NCI-H345 treated with DMSO at 0.1 percent for 48 hours (cell line): ENCODE measurements around the gene DGAT2.
"Not testable (repeated sequence)": the region's sequence is repeated elsewhere in the genome, so short reads cannot be mapped to it uniquely, and the experiment has no call there.

ENCODE experiments used
- DNase-seq: peaks from one replicate; lab custom pipeline; 2025; ENCODE audit not compliant: unreplicated experiment; lab: John Stamatoyannopoulos, UW

The DGAT2 gene

DNA sequence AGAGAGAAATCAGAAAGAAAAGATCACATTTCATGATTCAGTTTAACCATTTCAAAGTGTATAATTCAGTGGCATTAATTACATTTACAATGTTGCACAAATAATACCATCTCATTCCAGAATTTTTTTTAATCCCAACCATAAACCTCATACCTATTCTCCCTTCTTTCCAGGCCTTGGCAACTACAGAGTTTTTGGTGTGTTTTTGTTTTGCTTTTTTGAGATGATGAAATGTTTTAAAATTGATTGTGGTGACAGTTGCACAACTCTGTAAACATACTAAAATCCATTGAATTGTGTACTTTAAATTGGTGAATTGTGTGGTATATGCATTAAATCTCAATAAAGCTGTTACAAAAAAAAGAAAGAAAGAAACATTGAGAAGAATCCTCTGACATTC lies 13.6 kb upstream of the DGAT2 start:
- not testable (repeated sequence) for DNase-seq

DNA sequence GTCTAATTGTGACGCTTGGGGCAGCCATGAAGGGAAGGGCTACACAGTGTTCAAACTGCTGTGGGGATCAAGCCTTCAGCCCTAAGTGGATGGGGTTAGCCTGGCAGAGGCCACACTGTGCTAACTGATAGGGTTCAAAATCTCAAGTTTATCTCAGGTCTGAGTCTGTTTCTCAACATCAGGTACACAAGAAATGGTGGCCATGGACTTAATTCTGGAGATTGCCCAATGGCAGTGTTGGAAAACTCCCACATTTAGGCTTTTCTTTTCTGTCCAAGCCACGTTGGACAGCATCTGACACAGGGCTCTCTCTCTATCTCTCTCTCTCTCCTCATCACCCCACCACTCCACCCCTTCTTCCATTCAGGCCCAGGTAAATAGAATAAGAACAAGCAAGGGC lies 10.9 kb upstream of the DGAT2 start:
- DNase-seq, result no peak

DNA sequence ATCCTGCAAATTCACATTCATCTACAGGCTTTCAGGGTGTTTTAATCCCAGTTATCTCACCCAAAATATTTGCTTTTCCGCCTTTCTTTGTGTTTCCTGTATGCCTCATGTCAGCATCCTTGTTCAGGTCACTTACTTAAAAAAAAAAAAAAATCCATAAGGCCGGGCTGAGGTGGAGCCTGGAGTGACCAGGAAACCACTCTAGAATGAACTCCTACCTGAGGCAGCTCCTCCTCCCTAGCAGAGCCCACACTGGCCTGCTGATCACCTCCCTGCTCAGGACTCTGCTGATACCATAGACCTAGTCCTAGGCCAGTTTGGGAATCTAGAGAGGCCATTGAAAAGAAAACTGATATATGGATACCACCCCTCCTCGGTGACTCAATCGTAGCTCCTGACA lies 8.7 kb upstream of the DGAT2 start:
- no peak for DNase-seq

DNA sequence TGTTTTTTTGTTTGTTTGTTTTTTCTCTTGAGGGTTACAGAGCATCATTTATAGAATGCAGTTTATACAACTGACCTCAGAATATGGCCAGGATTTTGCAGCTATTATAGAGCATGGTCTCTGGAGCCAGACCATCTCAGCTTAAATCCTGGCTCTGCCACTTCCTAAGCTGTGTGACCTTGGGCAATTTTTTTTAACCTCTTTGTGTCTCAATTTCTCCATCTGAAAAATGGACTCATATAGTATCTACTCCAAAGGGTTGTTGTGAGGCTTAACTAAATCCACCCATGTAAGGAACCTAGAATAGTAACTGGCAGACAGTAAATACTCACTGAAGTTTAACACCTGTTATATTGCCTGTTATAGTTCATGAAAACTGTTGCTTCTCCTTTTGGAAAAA lies 8.3 kb upstream of the DGAT2 start:
- no peak for DNase-seq

DNA sequence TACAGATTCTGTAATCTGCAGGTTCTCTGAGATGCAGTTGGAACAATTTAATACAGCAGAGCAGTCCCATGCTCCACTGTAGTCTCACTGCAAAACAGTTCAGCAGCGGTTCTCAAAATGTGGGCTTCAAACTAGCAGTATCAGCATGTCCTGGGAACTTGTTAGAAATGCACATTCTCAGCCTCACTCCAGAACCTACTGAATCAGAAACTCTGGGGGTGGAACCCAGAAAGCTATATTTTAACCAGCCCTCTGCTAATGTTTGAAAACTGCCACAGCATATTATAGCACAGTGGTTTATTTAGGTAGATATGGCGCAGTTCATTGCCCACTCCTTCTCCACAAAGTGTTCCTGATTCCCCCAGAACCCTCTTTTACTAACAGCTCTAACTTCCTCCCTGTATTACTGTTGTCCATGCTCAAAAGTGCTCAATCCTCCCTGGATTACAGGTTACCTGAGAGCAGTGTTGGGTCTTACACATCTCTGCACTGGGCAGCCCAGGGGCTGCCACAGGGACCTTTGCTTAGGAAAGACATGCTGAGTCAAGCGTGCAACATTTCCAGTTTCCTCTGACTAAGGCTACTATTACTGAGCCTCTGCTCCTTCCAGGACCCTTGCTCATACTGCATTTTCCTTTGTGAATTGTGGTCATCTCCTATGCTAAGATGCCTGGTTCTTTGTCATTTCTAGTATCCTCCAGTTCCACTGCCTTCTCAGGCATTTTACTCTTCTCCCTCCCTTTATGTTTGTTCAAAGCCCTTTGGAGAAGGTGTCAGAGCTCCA lies 7.7 kb upstream of the DGAT2 start:
- DNase-seq, result no peak

DNA sequence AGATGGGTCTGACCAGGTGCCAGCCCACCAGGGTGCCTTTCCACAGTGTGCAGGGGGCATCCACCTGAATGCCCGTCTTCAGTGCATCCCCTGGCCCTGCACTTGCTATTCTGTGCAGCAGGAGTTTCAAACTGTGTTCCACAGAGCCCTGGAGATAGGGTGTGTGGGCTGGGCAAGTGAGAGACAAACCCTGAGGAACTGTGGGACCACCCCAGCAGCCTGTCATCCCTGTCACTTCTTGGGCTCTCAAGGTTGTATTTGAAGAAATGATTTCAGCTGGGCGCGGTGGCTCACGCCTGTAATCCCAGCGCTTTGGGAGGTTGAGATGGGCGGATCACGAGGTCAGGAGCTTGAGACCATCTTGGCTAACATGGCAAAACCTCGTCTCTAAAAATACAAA lies 6.4 kb upstream of the DGAT2 start:
- no peak for DNase-seq

DNA sequence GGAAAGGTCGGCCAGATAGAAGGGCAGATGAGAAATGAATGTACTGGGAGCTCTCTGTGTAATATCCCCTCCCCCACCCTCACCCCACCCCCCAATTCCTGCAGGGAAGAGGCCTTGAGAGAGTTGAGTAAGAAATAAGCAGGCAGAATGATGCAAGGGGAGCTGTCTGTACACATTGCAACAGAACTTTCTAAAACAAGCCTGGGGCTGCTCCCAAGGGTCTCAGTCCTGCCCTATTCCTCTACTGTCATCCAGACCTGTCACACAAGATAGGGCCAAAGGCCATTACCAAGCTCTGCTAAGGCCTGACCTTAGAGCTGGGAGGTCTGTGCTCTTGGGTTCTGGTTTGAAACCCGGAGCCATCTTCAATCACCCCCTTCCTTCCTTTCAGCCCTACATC lies 5.7 kb upstream of the DGAT2 start:
- DNase-seq, result no peak

DNA sequence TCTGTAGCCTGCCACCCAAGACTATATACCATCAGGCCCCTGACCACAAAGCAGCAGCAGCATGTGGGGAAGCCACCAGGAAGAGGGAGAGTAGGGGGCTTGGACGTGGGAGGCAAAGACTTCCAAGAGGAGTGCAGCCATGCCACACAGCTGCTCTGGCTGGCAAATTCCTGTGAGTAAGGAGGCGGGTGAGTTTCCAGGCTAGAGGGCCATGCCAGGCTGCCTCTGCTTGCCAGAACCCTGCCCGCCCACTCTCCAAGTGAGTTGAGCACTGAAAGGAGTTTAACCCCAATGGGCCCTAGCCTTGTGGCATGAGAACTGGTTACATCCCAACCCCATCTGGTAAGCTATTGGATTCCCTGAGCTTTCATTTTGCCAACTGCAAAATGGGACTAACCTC lies 4.7 kb upstream of the DGAT2 start:
- DNase-seq, result no peak

DNA sequence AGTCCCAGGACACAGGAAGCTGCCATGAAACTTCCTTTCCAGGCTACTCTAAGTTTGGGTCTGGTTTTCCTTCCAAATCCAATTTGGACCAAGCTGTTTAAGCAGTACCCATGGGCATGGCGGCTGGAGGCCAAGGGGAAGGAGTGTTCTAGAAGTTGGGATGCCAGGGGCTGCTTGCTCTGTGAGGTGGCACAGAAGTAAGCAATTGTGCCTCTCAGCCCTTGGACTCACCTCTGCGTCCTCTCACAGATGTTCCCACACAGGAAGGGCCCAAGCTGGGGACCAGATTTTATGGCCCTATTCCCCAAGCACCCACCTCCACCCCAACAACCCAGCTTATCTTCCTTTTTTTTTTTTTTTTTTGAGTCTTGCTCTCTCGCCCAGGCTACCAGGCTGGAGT lies 3.5 kb upstream of the DGAT2 start:
- no peak for DNase-seq

DNA sequence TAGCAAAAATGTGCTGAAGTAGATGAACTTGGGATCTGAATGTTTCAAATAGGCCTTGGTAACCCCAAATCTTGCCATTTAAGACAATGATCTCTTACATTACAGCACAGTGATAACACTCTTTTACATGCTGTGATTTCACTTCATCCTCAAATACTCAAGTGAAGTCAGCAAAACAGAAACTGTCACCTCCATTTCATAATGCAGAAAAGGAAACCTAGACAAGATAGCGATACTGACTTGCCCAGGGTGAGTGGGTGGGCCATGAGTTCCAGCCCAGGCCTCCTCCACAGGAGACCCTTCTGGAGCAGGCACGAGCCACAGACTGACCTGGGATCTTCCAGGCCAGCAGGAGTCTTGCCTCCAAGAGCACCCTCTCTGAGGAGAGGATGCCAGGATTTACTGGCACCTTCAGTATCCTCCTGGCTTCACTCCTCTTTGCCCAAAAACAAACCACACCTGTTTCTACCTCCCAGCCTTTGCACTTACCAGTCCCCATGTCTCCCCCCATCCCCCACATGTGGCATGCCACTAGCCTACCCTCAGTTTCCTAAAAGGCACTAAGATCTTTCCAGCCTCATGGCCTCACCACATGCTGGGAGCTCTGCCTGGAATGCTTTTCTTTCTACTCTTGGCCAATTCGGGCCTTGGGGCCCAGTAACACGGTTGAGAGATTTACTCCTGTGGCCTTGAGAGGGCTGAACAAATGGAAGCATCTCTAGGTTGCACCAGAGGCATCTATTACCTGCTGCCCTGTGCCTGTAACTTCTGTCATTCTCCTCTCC lies 1.9 kb upstream of the DGAT2 start:
- no peak for DNase-seq

DNA sequence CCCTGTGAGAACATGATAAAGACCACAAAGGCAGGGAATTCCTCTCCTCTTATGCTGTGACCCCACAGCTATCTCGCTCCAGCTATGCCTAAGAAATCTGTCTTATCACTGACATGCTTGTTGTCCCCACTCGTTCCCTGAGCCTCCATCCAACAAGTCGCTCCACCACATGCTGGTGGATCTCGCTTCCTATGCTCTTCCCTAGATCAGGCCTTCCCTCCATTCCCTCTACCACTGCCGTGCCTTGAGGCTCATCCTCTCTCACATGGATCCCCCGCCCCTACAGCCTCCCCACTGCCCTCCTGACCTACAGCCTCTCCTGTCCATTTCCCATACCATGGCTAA lies 1.4 kb upstream of the DGAT2 start:
- DNase-seq, result no peak

DNA sequence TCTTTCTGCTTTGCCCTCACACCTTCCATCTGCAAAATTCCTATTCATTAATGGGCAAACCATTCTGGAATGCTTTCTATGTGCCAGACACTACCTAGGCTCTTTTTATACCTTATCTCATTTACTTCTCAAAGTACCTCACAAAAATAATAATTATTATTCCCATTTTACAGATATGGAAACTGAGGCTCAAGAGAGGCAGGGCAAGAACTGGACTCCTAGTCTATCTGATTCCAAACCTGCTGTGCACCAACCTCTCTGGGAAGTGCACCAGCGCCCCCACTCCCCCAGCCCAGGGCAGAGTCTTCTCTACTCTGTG lies 826 bp upstream of the DGAT2 start:
- DNase-seq, result no peak

DNA sequence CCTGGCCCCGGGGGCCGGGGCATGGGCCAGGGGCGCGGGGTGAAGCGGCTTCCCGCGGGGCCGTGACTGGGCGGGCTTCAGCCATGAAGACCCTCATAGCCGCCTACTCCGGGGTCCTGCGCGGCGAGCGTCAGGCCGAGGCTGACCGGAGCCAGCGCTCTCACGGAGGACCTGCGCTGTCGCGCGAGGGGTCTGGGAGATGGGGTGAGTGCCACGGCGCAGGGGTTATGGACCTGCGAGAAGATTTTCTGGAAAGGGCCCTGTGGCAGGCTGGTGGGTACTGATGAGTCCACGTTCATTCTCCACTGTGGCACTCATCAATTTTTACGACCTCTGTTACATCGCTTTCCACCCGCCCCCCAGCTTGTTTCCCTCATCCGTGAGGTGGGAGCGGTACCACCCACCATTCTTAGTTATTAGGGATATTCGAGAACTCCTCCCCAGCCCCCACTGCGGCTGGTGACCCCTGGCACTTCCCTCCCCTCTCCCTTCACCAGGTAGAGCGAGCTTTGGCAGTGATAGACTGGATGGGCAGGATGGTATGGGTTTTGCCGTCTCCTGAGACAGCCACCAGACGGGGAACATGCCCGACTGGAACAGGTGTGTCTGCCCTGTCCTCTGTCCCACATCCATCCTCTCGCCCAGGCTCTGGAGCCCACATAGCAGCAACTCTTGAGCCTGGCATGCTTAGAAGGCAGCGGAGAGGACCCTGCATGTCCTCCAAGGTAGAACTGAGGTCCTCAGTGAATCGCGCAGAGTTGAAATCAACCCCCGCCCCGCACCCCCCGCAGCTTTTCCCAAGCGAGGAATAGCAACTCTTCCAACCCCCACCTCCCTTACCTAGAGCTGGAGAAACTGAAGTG lies 562 bp downstream of the DGAT2 start:
- no peak for DNase-seq

DNA sequence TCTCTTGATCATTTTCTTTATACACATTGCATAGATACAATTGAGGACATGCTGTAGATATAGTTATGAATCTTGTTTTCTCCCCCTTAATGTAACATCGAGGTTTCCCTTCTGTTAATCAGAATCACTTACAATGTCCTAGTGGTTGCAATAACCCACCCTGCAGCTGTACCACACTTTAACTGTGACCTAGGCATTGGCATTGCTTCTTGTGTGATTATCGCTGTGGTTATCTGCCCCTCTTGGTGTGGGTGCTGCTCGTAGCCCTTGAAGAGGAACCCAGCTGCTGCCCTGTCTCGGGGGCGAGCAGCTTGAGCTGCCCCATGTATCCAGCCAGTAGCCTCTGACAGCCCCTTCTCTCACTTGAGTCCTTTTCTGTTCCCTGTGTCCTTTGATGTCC lies 1.5 kb downstream of the DGAT2 start:
- no peak for DNase-seq

DNA sequence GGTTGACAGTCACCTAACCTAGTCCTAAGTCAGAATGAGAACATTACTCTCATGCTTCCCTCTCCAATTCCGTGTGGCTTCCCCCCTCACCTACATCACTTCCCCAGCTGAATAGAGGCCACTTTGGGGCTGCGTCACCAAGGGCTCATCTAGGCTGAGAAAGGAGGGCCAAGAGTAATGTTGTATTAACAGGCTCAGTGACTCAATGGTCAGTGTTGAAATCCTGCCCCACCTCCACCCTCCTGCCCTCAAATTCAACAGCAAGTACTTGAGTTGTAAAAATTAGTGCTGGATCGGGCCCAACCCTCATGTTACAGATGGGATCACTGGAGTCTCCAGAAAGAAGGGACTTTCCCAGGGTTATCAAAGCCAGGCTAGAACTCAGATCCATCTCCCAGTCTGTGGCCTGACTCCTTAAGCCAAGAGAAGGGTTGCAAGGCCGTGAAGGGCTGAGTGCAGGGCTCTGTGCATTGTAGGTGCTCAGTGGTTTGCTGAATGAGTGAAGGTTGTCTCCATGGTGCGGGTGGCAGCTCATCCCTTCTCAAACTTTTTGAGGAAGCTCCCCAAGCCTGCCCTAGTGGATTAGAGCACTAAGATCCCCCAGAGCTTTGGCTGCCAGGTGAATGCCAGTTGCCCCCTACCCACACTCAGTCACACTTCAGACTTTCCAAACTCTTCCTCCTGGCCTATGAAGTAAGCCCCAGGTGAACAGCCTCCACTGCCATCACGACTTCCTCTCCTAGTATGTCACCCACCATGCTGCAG lies 3.2 kb downstream of the DGAT2 start:
- no peak for DNase-seq

DNA sequence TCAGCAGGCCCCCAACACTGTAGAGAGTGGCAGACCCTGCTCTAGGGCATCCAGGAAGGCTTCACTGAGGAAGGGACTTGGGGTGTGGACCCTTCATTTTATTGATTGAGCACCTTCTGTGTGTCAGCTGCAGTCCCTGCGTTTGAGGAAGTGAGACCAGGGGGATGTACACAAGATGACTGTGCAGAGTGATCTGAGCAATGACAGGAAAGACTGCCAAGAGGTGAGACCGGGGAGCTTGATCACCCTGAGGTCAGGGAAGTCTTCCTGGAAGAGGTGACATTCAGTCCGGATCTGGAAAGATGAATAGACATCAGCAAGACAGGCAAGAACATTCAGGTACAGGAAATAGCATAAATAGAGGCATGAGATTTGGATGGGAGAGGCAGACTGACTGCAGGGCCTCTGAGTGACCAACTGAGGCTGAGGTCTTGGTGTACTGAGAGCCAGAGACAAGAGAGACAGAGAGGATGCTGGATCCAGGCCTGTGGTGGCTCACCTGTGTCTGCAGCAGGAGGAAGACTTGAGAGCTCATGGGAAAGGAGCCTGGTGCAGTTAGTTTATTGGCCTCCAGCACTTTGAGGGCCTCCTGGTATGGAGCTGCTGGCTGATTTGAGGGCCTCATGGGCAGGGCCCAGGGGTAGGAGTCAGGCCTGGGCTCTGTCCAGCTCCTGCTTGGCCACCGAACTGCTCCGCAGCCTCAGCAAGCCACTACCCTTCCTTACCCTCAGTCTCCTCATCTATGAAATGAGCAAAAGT lies 5.2 kb downstream of the DGAT2 start:
- no peak for DNase-seq

DNA sequence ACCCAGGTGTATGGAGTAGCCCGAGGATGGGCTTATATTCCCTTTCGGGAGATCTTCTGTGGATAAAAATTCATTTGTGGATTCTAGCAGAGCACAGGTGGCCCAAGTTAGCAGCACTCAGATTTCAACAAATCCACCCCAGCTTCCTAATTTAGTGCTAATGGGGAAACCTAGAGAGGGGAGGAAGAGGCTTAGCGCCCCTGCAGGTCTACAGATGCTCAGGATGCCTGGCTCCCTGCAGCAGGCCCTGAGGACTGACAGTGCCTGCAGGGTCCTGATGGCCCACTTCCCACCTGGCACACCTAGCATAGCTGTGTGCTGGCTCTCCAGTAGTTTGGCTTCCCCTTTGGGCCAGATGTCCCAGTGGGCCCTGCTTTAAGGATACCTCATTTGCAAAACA lies 6.5 kb downstream of the DGAT2 start:
- no peak for DNase-seq

DNA sequence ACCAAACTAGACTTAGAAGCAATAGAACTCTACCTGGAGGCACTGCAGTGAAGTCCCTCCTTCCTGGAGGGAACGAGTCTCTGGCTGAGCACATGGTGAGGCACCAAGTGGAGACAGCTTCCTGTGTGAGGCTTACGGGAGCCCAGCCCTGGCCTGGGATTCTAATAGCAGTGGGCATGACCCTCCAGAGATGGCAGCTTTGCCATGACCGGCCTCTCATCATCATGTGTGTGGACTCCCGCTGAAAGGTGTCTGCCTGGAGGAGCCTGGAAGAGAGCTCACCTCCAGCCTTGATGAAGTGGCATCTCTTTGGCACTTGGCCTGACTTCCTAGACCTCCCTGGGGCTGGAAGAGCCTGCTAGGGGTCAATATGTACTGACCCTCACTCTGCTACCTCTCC lies 8.0 kb downstream of the DGAT2 start:
- DNase-seq, result no peak

DNA sequence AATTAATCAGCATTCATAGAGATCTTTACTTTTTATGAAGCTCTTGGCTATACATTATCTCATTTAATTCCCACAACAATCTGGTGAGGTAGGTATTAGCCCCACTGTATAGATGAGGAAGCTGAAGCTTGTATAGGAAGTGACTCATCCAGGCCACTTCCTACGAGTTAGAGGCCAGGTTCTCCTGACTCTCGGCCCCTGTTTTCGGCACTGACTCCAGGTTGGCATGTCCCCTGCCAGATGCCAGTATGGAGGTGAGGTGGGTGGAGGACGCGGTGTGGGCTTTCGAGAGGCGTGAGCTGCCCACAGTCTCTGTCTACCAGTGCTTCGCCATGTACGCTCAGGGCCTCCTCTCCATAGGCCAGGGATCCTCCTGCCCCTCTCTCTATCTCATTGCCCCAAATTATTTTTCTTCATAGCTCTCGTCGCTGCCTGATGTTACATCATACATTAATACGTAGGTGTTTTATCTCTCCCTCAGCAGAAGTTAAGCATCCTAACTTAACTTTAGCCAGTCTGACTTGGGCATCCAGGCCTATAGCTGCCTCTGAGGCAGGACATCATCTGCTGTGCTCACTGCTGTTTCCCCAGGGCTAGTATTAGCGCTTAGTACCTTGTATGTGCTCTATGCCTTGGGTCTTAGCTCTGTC lies 9.0 kb downstream of the DGAT2 start:
- DNase-seq, result no peak

DNA sequence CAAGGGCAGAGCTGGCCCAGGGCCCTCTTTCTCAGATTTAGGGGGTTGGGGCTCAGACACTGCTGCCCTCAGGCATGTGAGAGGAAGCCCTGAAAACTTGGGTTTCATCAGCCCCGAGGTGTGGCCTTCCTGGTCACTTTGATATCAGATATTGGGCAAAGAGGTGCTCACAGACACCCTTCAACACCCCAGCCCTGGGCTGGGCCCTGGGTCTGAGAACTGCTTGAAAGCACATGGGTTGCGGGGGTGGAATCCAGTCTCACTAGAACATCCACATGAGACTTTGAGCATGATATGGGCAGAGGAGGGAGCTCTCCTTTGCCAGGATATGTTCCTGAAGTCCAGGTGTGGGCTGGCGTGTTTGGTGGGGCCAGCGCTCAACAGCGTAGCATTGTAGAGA lies 10.4 kb downstream of the DGAT2 start:
- DNase-seq, result no peak
